ENCODE measurements around the gene APOL6.

The APOL6 gene

DNA sequence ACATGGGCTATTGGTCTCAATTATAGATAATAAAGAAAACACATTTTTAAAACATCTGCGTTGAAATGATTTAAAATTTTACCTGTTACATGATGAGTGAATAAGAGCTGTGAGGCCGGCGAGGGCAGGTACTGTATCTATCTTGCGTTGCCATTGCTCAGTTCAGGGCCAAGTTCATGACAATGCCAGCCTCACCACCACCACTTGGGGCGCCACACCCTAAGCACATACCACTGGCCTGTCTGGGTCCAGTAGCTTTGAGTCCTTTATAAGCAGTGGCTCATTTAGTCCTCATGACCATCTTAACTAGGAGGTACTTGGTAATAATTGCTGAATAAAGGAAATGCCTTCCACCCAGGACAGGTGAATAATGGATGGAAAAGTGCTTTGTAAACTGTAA lies 16.6 kb upstream of the APOL6 start:
- Histone ChIP-seq H3K36me3 (ENCODE audit: control insufficient read depth, insufficient read depth, low read length) (no peaks in the 10 kb centered on the region), H3K9ac (ENCODE audit: low read depth, low read length) (no peak overlapping the region), H3K27me3 (ENCODE audit: control insufficient read depth, insufficient read depth, low read length) (no peaks in the 10 kb centered on the region), H3K9me3 (ENCODE audit: control insufficient read depth, insufficient read depth, low read length) (no peaks in the 10 kb centered on the region), H3K4me1 (ENCODE audit: control insufficient read depth, insufficient read depth, low read length) (no peaks in the 10 kb centered on the region), H3K4me3 (ENCODE audit: low read depth, low read length) (no peak overlapping the region)

DNA sequence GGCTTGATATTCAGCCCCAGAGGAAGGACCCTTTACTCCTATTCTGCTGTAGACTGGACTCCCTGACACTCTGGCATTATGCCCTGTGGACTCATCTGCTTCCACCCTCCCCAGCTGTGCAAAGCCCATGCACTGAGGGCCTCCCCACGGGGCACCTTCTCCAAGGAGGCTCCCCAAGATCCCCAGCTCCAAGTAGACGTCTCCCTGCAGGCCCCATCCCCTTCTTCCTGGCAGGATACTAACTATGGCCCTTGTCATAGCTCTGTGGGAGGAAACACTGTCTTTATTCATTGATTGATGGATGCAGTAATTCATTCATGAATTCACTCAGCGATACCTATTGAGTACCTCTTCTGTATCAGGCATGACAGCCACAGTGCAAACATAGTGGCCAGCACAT lies 15.3 kb upstream of the APOL6 start:
- Histone ChIP-seq H3K36me3 (ENCODE audit: control insufficient read depth, insufficient read depth, low read length) (no peaks in the 10 kb centered on the region), H3K9ac (ENCODE audit: low read depth, low read length) (no peak overlapping the region), H3K4me3 (ENCODE audit: low read depth, low read length) (no peak overlapping the region), H3K27me3 (ENCODE audit: control insufficient read depth, insufficient read depth, low read length) (no peaks in the 10 kb centered on the region), H3K9me3 (ENCODE audit: control insufficient read depth, insufficient read depth, low read length) (no peaks in the 10 kb centered on the region), H3K4me1 (ENCODE audit: control insufficient read depth, insufficient read depth, low read length) (no peaks in the 10 kb centered on the region)

DNA sequence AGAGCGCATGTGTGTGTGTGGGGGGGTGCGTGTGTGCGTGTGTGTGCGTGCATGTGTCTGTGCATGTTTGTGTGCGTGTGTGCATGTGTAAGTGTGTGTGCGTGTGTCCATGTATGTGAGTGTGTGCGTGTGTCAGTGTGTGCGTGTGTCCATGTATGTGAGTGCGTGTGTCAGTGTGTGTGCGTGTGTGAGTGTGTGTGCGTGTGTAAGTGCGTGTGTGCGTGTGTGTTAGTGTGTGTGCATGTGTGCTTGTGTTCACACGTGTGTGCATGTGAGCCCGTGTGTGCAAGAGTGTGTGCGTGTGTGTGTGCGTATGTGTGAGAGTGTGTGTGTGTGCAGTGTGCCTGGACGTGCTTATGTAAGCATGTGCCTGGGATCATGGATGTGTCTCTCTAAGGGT lies 14.7 kb upstream of the APOL6 start:
- Histone ChIP-seq H3K9ac (ENCODE audit: low read depth, low read length) (no peak overlapping the region), H3K4me3 (ENCODE audit: low read depth, low read length) (no peak overlapping the region)

DNA sequence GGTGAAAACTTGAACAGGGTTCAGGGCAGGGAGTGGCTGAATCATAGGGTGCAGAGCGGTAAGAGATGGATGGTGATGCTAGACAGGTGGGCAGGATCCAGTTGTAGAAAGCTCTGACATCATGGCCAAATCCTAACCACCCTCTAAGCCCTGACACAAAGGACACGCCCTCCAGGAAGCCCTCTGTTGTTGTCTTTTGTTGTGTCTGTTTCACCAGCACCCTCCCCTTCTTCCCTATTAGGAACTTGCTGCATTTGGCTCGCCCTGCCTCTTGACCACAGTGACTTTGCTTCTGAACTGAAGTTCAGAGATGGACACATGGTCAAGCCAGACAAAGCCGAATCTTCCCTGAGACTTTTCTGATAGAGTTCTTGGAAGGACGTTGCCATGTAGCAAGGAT lies 14.2 kb upstream of the APOL6 start:
- Histone ChIP-seq H3K4me1 (ENCODE audit: control insufficient read depth, insufficient read depth, low read length) (no peaks in the 10 kb centered on the region), H3K9ac (ENCODE audit: low read depth, low read length) (no peak overlapping the region), H3K27me3 (ENCODE audit: control insufficient read depth, insufficient read depth, low read length) (no peaks in the 10 kb centered on the region), H3K36me3 (ENCODE audit: control insufficient read depth, insufficient read depth, low read length) (no peaks in the 10 kb centered on the region), H3K4me3 (ENCODE audit: low read depth, low read length) (no peak overlapping the region), H3K9me3 (ENCODE audit: control insufficient read depth, insufficient read depth, low read length) (no peaks in the 10 kb centered on the region)

More for the DNA sequence above, 14.7 kb upstream of the APOL6 start:
- Histone ChIP-seq H3K27me3 (ENCODE audit: control insufficient read depth, insufficient read depth, low read length) (no peaks in the 10 kb centered on the region), H3K9me3 (ENCODE audit: control insufficient read depth, insufficient read depth, low read length) (no peaks in the 10 kb centered on the region), H3K4me1 (ENCODE audit: control insufficient read depth, insufficient read depth, low read length) (no peaks in the 10 kb centered on the region), H3K36me3 (ENCODE audit: control insufficient read depth, insufficient read depth, low read length) (no peaks in the 10 kb centered on the region)

- H3K27me3 ChIP-seq (ENCODE audit: control insufficient read depth, insufficient read depth, low read length): no peaks in the 10 kb centered on the region
- no peaks in the 10 kb centered on the region for H3K9me3 ChIP-seq (ENCODE audit: control insufficient read depth, insufficient read depth, low read length)
- H3K36me3 ChIP-seq (ENCODE audit: control insufficient read depth, insufficient read depth, low read length): no peaks in the 10 kb centered on the region
- H3K4me3 ChIP-seq (ENCODE audit: low read depth, low read length): no peak overlapping the region
- H3K4me1 ChIP-seq (ENCODE audit: control insufficient read depth, insufficient read depth, low read length): no peaks in the 10 kb centered on the region
- no peak overlapping the region for H3K9ac ChIP-seq (ENCODE audit: low read depth, low read length)
Measured at GRCh38 chr22:35634943-35635540, 13.2 kb upstream of the APOL6 start.

DNA sequence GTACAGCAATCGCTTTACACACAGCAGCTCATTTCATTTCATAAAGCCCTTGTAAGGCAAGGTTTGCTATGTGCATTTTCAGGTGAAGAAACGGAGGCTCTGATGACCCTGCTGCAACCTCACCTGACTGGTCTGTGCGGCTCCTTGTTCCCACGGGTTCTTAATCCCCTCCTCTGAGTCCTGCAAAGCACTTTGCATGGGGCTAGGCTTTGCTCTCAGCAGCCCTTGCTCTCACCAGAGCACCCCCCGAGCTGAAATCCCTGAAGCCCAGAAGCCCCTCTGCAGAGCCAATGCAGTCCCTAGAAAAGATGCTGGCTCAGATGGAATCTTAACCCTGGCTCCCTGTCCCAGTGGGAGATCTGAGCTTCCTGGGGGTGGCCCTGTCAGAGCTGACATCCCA lies 11.0 kb upstream of the APOL6 start:
- no peaks in the 10 kb centered on the region for H3K4me1 ChIP-seq (ENCODE audit: control insufficient read depth, insufficient read depth, low read length)
- H3K9me3 ChIP-seq (ENCODE audit: control insufficient read depth, insufficient read depth, low read length): no peaks in the 10 kb centered on the region
- H3K27me3 ChIP-seq (ENCODE audit: control insufficient read depth, insufficient read depth, low read length): no peaks in the 10 kb centered on the region
- no peak overlapping the region for H3K9ac ChIP-seq (ENCODE audit: low read depth, low read length)
- H3K4me3 ChIP-seq (ENCODE audit: low read depth, low read length): no peak overlapping the region
- H3K36me3 ChIP-seq (ENCODE audit: control insufficient read depth, insufficient read depth, low read length): no peaks in the 10 kb centered on the region

DNA sequence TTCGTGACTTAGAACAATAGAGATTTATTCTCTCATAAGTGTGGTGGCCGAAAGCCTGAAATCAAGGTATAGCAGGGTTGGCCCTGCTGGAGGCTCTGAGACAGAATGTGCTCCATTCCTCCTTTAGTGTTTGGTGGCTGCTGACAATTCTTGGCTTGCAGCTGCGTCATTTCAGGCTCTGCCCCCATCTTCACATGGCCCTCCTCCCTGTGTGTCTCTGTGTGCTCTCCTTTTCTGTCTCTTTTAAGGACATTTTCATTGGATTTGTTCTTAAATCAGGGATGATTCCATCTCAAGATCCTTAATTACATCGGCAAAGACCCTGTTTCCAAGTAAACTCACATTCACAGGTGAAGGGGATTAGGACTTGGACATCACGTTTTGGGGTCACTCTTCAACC lies 10.2 kb upstream of the APOL6 start:
- Histone ChIP-seq H3K4me1 (ENCODE audit: control insufficient read depth, insufficient read depth, low read length) (no peaks in the 10 kb centered on the region), H3K27me3 (ENCODE audit: control insufficient read depth, insufficient read depth, low read length) (no peaks in the 10 kb centered on the region), H3K9me3 (ENCODE audit: control insufficient read depth, insufficient read depth, low read length) (no peaks in the 10 kb centered on the region), H3K4me3 (ENCODE audit: low read depth, low read length) (no peak overlapping the region), H3K9ac (ENCODE audit: low read depth, low read length) (no peak overlapping the region), H3K36me3 (ENCODE audit: control insufficient read depth, insufficient read depth, low read length) (no peaks in the 10 kb centered on the region)

DNA sequence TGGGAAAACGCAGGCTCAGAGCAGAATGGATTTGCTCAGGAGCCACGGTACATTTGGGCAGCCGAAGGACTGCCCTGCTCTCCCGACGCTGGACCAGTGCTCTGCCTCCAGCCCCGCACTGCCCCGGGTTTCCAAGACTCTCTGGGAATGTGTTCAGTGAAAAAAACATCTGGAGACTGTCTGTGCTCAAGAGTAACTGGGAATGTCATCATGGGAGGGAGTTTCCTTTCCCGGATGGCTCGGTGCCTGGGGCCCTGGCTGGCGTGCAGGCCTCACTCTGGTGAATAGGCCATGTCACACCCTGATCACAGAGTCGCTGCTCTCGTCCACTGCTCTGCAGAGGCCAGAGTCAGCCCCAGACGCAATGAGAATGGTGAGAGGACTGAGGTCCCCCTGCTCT lies 9.8 kb upstream of the APOL6 start:
- Histone ChIP-seq H3K4me1 (ENCODE audit: control insufficient read depth, insufficient read depth, low read length) (no peaks in the 10 kb centered on the region), H3K9ac (ENCODE audit: low read depth, low read length) (no peak overlapping the region), H3K9me3 (ENCODE audit: control insufficient read depth, insufficient read depth, low read length) (no peaks in the 10 kb centered on the region), H3K36me3 (ENCODE audit: control insufficient read depth, insufficient read depth, low read length) (no peaks in the 10 kb centered on the region), H3K4me3 (ENCODE audit: low read depth, low read length) (no peak overlapping the region), H3K27me3 (ENCODE audit: control insufficient read depth, insufficient read depth, low read length) (no peaks in the 10 kb centered on the region)

DNA sequence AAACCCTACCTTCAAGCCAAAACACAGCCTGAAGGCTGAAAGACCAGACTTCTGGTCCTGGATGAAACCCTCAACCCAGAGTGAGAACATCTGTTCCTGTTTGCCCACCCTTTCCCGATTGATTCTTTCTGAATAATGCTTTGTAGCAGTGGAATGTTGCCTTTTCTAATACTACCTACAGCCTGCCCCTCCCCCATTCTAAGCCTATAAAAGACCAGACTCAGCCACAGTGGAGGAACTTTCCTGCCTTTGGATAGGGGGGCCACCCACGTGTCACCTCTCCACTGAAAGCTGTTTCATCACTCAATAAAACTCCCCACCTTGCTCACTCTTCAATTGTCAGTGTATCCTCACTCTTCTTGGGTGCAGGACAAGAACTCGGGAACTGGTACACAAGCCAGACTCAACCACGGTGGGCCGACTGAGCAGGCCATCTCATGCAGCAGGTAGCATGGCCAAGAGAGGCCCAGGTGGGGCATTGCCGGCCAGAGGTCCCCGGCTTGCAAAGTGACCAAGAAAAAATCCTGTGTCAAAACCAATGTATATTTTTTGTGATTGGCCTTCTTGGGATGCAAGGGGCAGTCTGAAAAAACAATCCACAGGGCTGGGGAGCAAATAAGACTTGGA lies 6.6 kb upstream of the APOL6 start:
- Histone ChIP-seq H3K4me1 (ENCODE audit: control insufficient read depth, insufficient read depth, low read length) (no peaks in the 10 kb centered on the region), H3K27me3 (ENCODE audit: control insufficient read depth, insufficient read depth, low read length) (no peaks in the 10 kb centered on the region), H3K36me3 (ENCODE audit: control insufficient read depth, insufficient read depth, low read length) (no peaks in the 10 kb centered on the region), H3K4me3 (ENCODE audit: low read depth, low read length) (no peak overlapping the region), H3K9ac (ENCODE audit: low read depth, low read length) (no peak overlapping the region), H3K9me3 (ENCODE audit: control insufficient read depth, insufficient read depth, low read length) (no peaks in the 10 kb centered on the region)

GRCh38 chr22:35642305-35642741 lies 5.9 kb upstream of the APOL6 start:
- H3K4me1 ChIP-seq (ENCODE audit: control insufficient read depth, insufficient read depth, low read length): no peaks in the 10 kb centered on the region
- no peak overlapping the region for H3K9ac ChIP-seq (ENCODE audit: low read depth, low read length)
- no peak overlapping the region for H3K4me3 ChIP-seq (ENCODE audit: low read depth, low read length)
- no peaks in the 10 kb centered on the region for H3K27me3 ChIP-seq (ENCODE audit: control insufficient read depth, insufficient read depth, low read length)
- H3K36me3 ChIP-seq (ENCODE audit: control insufficient read depth, insufficient read depth, low read length): no peaks in the 10 kb centered on the region
- H3K9me3 ChIP-seq (ENCODE audit: control insufficient read depth, insufficient read depth, low read length): no peaks in the 10 kb centered on the region

DNA sequence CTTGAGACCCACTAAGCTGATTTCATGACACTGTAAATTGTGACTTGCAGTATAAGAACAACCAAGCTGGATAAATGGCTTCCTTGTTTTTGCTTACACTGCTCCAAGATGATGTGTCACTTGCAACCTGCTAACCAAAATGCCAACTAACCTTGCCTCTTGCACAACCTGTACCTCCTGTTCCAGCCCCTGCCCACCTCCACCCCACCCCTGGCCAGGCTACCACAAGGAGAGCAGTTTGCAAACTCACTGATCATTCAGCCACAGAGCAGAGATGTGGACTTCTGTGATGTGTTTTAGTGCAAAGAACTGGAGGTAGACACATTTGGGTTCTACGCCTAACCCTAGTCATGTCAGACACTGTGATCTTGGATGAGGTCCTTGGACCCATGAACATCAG lies 4.3 kb upstream of the APOL6 start:
- Histone ChIP-seq H3K36me3 (ENCODE audit: control insufficient read depth, insufficient read depth, low read length) (no peaks in the 10 kb centered on the region), H3K4me1 (ENCODE audit: control insufficient read depth, insufficient read depth, low read length) (peaks cover 3% of the 10 kb centered on the region), H3K4me3 (ENCODE audit: low read depth, low read length) (no peak overlapping the region), H3K27me3 (ENCODE audit: control insufficient read depth, insufficient read depth, low read length) (no peaks in the 10 kb centered on the region), H3K9ac (ENCODE audit: low read depth, low read length) (no peak overlapping the region), H3K9me3 (ENCODE audit: control insufficient read depth, insufficient read depth, low read length) (no peaks in the 10 kb centered on the region)

DNA sequence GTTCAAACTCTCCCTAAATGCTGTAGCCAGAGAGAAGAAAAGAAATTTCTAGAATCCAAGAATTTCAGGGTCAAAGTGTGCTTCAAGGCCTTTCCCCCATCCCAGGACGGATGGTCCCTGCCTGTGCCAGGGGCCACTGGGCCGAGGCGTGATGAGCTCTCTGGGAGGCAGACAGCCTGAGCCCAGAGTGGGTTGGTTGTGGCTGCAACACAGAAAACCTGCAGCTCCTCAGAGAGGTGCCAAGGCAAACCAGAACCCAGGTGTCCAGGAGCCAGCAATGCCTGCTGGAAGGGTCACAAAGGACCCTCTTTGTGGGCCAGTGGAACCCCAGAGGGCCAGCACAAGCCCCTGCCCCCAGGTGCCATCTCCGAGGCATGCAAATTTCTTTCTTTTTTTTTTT lies 2.6 kb upstream of the APOL6 start:
- no peaks in the 10 kb centered on the region for H3K9me3 ChIP-seq (ENCODE audit: control insufficient read depth, insufficient read depth, low read length)
- no peak overlapping the region for H3K9ac ChIP-seq (ENCODE audit: low read depth, low read length)
- H3K36me3 ChIP-seq (ENCODE audit: control insufficient read depth, insufficient read depth, low read length): no peaks in the 10 kb centered on the region
- H3K4me3 ChIP-seq (ENCODE audit: low read depth, low read length): no peak overlapping the region
- H3K27me3 ChIP-seq (ENCODE audit: control insufficient read depth, insufficient read depth, low read length): no peaks in the 10 kb centered on the region
- H3K4me1 ChIP-seq (ENCODE audit: control insufficient read depth, insufficient read depth, low read length): peaks cover 3% of the 10 kb centered on the region

All from iPS-15b (cell line).